Measurements from ENCODE around the gene GPR27.

GPR27 gene

GRCh38 chr3:71753701-71754609 lies at the start of gene GPR27:
TSS of gene GPR27 (plus strand) at chr3:71753855. CDS start at chr3:71754050, 195 bp downstream.
- peak in 1 of 2 donors; percentile 47 for DNase-seq

GRCh38 chr3:71704915-71705314 lies 48.7 kb upstream of the GPR27 start:
- no peak for DNase-seq

GRCh38 chr3:71705681-71706080 lies 48.0 kb upstream of the GPR27 start:
- no peak for DNase-seq

- DNase-seq = no peak
Measured at GRCh38 chr3:71707595-71707994, 46.1 kb upstream of the GPR27 start.

- DNase-seq = no peak
Measured at GRCh38 chr3:71708476-71709105, 45.1 kb upstream of the GPR27 start.

- no peak for DNase-seq
Measured at GRCh38 chr3:71709908-71710511, 43.6 kb upstream of the GPR27 start.

GRCh38 chr3:71710906-71711494 lies 42.7 kb upstream of the GPR27 start:
- no peak for DNase-seq

GRCh38 chr3:71713041-71713440 lies 40.6 kb upstream of the GPR27 start:
- no peak for DNase-seq

GRCh38 chr3:71714595-71714994 lies 39.1 kb upstream of the GPR27 start:
- no peak for DNase-seq

- DNase-seq = no peak
Measured at GRCh38 chr3:71718072-71718471, 35.6 kb upstream of the GPR27 start.

- no peak for DNase-seq
Measured at GRCh38 chr3:71721002-71721401, 32.7 kb upstream of the GPR27 start.

- DNase-seq = no peak
Measured at GRCh38 chr3:71721651-71722157, 32.0 kb upstream of the GPR27 start.

GRCh38 chr3:71722693-71723092 lies 31.0 kb upstream of the GPR27 start:
- no peak for DNase-seq

GRCh38 chr3:71723452-71724170 lies 30.0 kb upstream of the GPR27 start:
- DNase-seq = peak; percentile 38 to 57

- DNase-seq = no peak
Measured at GRCh38 chr3:71724171-71724453, 29.5 kb upstream of the GPR27 start.

GRCh38 chr3:71724584-71725270 lies 28.9 kb upstream of the GPR27 start:
- peak; percentile 48 to 50 for DNase-seq

- DNase-seq = peak; percentile 46 to 52
Measured at GRCh38 chr3:71725271-71725991, 28.2 kb upstream of the GPR27 start, which contains the start of gene EIF4E3. TSS of gene EIF4E3 (minus strand) at chr3:71725402. CDS start at chr3:71725367, 35 bp downstream.

GRCh38 chr3:71726146-71726545 lies 27.5 kb upstream of the GPR27 start:
- peak; percentile 42 for DNase-seq

GRCh38 chr3:71728632-71729342 lies 24.9 kb upstream of the GPR27 start:
- no peak for DNase-seq

GRCh38 chr3:71732637-71733036 lies 21.0 kb upstream of the GPR27 start:
- DNase-seq = no peak

- no peak for DNase-seq
Measured at GRCh38 chr3:71733319-71733718, 20.3 kb upstream of the GPR27 start.

Data from stimulated activated CD4-positive, alpha-beta T cell treated with anti-CD3 and anti-CD28 coated beads, Interleukin-2, amount 100 ng/mL, for 24 hours (primary cell).